ENCODE results near the gene MRPS2. TPM values are rescaled to one million over a fixed set of nuclear protein-coding genes. Genes with fewer than 3 reads are reported as not detected.

The MRPS2 gene
- polyA plus RNA-seq, 2 of the 4 experiments (the other 2 are of a cell fraction) = 66.9 to 90.1 TPM

DNA sequence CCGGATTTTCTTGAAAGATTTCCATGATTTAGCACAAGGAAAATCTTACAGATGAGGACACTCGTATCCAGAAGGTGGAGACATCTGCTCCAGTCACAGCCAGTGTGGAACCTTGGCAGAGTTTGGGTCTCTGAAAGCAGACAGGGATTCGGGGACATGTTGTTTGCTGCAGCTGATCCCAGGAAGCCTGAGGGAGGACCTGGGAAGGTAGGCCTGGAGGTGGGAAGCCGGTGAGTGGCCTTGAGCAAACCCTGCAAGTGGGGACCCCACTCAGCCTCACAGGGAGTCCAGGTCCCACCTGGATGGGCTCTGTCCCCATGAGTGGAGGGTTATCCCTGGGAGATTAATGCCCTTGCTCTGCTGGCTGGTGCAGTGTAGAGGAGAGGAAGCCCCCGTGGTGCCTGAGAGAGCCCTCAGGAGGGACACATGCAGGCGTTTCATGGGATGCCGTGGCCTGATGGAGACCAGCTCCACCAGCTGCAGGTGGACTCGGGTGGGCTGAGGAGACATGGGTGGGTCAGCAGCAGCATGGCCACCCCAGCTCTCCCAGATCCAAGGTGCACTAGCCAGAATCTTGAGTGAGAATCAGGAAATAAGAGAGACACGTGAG, 7.8 kb downstream of the MRPS2 start:
- no peak for DNase-seq (ENCODE audit: low read depth in 1 of 2, low spot score in 1 of 2)
- no peak for ATAC-seq
- no peak for FAIRE-seq
- Histone ChIP-seq H3K4me1 (no peaks in the 10 kb centered on the region), H3K4me3 (no peak overlapping the region), H3K27ac (no peak overlapping the region), H3K9me3 (no peaks in the 10 kb centered on the region), H3K4me2 (no peak overlapping the region)
- ChIA-PET CTCF (interaction anchor here (0.5 to 1.4 kb wide), 5 partner anchors 10 to 422 kb away, joined by 3 to 5 read pairs (median 3); no protein-coding TSS in a partner anchor), POLR2A (no interaction called here)
- WGBS (ENCODE audit: missing lambda C conversion rate) = 68% methylated on average over 9 of the region's 9 CpGs
- no peak for TF ChIP-seq NFE2L2 (conservative IDR thresholded peaks at IDR 0.05; ENCODE audit: low read length)
- TF ChIP-seq, protein P1, sequence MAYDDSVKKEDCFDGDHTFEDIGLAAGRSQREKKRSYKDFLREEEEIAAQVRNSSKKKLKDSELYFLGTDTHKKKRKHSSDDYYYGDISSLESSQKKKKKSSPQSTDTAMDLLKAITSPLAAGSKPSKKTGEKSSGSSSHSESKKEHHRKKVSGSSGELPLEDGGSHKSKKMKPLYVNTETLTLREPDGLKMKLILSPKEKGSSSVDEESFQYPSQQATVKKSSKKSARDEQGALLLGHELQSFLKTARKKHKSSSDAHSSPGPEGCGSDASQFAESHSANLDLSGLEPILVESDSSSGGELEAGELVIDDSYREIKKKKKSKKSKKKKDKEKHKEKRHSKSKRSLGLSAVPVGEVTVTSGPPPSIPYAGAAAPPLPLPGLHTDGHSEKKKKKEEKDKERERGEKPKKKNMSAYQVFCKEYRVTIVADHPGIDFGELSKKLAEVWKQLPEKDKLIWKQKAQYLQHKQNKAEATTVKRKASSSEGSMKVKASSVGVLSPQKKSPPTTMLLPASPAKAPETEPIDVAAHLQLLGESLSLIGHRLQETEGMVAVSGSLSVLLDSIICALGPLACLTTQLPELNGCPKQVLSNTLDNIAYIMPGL (CRISPR knock-in tag; IDR thresholded peaks at IDR 0.05; ENCODE audit: borderline replicate concordance) = no peak
- no peak for TF ChIP-seq POLR2A (IDR thresholded peaks at IDR 0.05; ENCODE audit: low read length)
- TF ChIP-seq ESRRA (IDR thresholded peaks at IDR 0.05; ENCODE audit: borderline replicate concordance, low read length) = no peak
- TF ChIP-seq NR3C1 (IDR thresholded peaks at IDR 0.05) = no peak
- no peak for TF ChIP-seq MYC (IDR thresholded peaks at IDR 0.05; ENCODE audit: borderline replicate concordance, low read length)
- TF ChIP-seq EHMT2 (IDR thresholded peaks at IDR 0.05; ENCODE audit: low read depth) = no peak
- no peak for TF ChIP-seq RAD21 (conservative IDR thresholded peaks at IDR 0.05 in 1 of 2, IDR thresholded peaks at IDR 0.05 in 1 of 2)
- TF ChIP-seq PHF8 (IDR thresholded peaks at IDR 0.05; ENCODE audit: borderline replicate concordance, low read depth) = no peak
- TF ChIP-seq ELK1 (IDR thresholded peaks at IDR 0.05; ENCODE audit: low read depth, low read length) = no peak
- no peak for TF ChIP-seq RCOR1 (IDR thresholded peaks at IDR 0.05; ENCODE audit: low read depth, low read length)
- no peak for TF ChIP-seq ZNF302 (CRISPR knock-in tag; IDR thresholded peaks at IDR 0.05)
- no peak for TF ChIP-seq ZC3H11A (IDR thresholded peaks at IDR 0.05)
- TF ChIP-seq, protein P2, sequence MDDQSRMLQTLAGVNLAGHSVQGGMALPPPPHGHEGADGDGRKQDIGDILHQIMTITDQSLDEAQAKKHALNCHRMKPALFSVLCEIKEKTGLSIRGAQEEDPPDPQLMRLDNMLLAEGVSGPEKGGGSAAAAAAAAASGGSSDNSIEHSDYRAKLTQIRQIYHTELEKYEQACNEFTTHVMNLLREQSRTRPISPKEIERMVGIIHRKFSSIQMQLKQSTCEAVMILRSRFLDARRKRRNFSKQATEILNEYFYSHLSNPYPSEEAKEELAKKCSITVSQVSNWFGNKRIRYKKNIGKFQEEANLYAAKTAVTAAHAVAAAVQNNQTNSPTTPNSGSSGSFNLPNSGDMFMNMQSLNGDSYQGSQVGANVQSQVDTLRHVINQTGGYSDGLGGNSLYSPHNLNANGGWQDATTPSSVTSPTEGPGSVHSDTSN (IDR thresholded peaks at IDR 0.05) = no peak
- TF ChIP-seq EHF (CRISPR knock-in tag; IDR thresholded peaks at IDR 0.05) = no peak

GRCh38 chr9:135509458-135509857, 9.0 kb downstream of the MRPS2 start:
- Histone ChIP-seq H3K4me2 (no peak overlapping the region), H3K4me1 (no peaks in the 10 kb centered on the region), H3K27ac (no peak overlapping the region), H3K9me3 (no peaks in the 10 kb centered on the region), H3K4me3 (no peak overlapping the region)
- CTCF ChIA-PET = interaction anchor here (1.1 kb wide), 1 partner anchor 9 kb away, joined by 4 read pairs; no protein-coding TSS in a partner anchor
- ATAC-seq (no peak), DNase-seq (ENCODE audit: low read depth in 1 of 2, low spot score in 1 of 2) (no peak), FAIRE-seq (no peak)
- no peak for TF ChIP-seq RCOR1 (IDR thresholded peaks at IDR 0.05; ENCODE audit: low read depth, low read length)
- no peak for TF ChIP-seq BCL3 (IDR thresholded peaks at IDR 0.05)
- TF ChIP-seq NPAS2 (CRISPR knock-in tag; IDR thresholded peaks at IDR 0.05; ENCODE audit: borderline replicate concordance) = no peak
- TF ChIP-seq TFCP2L1 (CRISPR knock-in tag; IDR thresholded peaks at IDR 0.05) = no peak
- TF ChIP-seq EHF (CRISPR knock-in tag; IDR thresholded peaks at IDR 0.05) = no peak
- TF ChIP-seq NR3C1 (IDR thresholded peaks at IDR 0.05) = no peak
- TF ChIP-seq RNF2 (IDR thresholded peaks at IDR 0.05; ENCODE audit: borderline replicate concordance, low read depth) = no peak
- no peak for TF ChIP-seq MYC (IDR thresholded peaks at IDR 0.05; ENCODE audit: borderline replicate concordance, low read length)
- 66% methylated on average over 2 of the region's 2 CpGs for WGBS (ENCODE audit: missing lambda C conversion rate)
- POLR2A ChIA-PET = no interaction called here

Measured in A549 (cell line).